ENCODE data around the gene VNN1. TPM values are rescaled to one million over a fixed set of nuclear protein-coding genes. Genes with fewer than 3 reads are reported as not detected.
A peak's percentile ranks its signal among the peaks of the same experiment; 100 is the strongest.

Gene VNN1
- total RNA-seq = 10.0 TPM
- long read RNA-seq, transcript VNN1-201 (7 exons, 3,106 nt) = major isoform, 5 of 8 reads
- long read RNA-seq, partial matches to known transcripts = 1 of 8 reads
- long read RNA-seq, other reads (novel, unspliced or antisense) = 2 of 8 reads

GRCh38 chr6:132713352-132714134 is at the start of gene VNN1:
TSS of gene VNN1 (minus strand) at chr6:132714055. CDS start at chr6:132714035, 20 bp downstream.
- no peak within 1 kb of the TSS for H3K4me3 ChIP-seq
- no peaks in the 10 kb centered on the region for H3K9me3 ChIP-seq
- TF ChIP-seq CTCF (IDR thresholded peaks at IDR 0.05) = no peak
- DNase-seq = no peak
- no peaks in the 10 kb centered on the region for H3K27me3 ChIP-seq (ENCODE audit: low read depth)
- H3K36me3 ChIP-seq = no peaks in the 10 kb centered on the region
- no peaks in the 10 kb centered on the region for H3K4me1 ChIP-seq
- H3K27ac ChIP-seq = peak within 1 kb of the TSS; percentile 68
- ATAC-seq = peak; percentile 65 to 83
- intact Hi-C loops (cut with DNase I) = no loop called here

GRCh38 chr6:132763269-132763668 is 49.4 kb upstream of the VNN1 start:
- Histone ChIP-seq H3K4me3 (no peak overlapping the region), H3K9me3 (no peaks in the 10 kb centered on the region), H3K27ac (no peak overlapping the region), H3K4me1 (peaks cover 19% of the 10 kb centered on the region), H3K36me3 (no peaks in the 10 kb centered on the region), H3K27me3 (ENCODE audit: low read depth) (no peaks in the 10 kb centered on the region)
- DNase-seq (no peak), ATAC-seq (peak; percentile 51 to 69)
- intact Hi-C loops (cut with DNase I) = loop anchor here (10.0 kb wide), 1 partner anchor 88 kb away; no protein-coding TSS in a partner anchor
- TF ChIP-seq CTCF (IDR thresholded peaks at IDR 0.05) = no peak

- no peaks in the 10 kb centered on the region for H3K27me3 ChIP-seq (ENCODE audit: low read depth)
- H3K9me3 ChIP-seq = no peaks in the 10 kb centered on the region
- peaks cover 19% of the 10 kb centered on the region for H3K4me1 ChIP-seq
- ATAC-seq (no peak), DNase-seq (no peak)
- TF ChIP-seq CTCF (IDR thresholded peaks at IDR 0.05) = no peak
- intact Hi-C loops (cut with DNase I) = loop anchor here (10.0 kb wide), 1 partner anchor 85 kb away; no protein-coding TSS in a partner anchor
- H3K36me3 ChIP-seq = no peaks in the 10 kb centered on the region
- H3K4me3 ChIP-seq = no peak overlapping the region
- no peak overlapping the region for H3K27ac ChIP-seq
Measured at GRCh38 chr6:132760256-132760655, 46.4 kb upstream of the VNN1 start.

GRCh38 chr6:132758689-132759088 is 44.8 kb upstream of the VNN1 start:
- H3K4me1 ChIP-seq = peaks cover 10% of the 10 kb centered on the region
- H3K9me3 ChIP-seq = no peaks in the 10 kb centered on the region
- no peak for ATAC-seq
- intact Hi-C loops (cut with DNase I) = no loop called here
- no peak overlapping the region for H3K4me3 ChIP-seq
- H3K27ac ChIP-seq = no peak overlapping the region
- DNase-seq = no peak
- no peaks in the 10 kb centered on the region for H3K36me3 ChIP-seq
- no peak for TF ChIP-seq CTCF (IDR thresholded peaks at IDR 0.05)
- H3K27me3 ChIP-seq (ENCODE audit: low read depth) = no peaks in the 10 kb centered on the region

DNA sequence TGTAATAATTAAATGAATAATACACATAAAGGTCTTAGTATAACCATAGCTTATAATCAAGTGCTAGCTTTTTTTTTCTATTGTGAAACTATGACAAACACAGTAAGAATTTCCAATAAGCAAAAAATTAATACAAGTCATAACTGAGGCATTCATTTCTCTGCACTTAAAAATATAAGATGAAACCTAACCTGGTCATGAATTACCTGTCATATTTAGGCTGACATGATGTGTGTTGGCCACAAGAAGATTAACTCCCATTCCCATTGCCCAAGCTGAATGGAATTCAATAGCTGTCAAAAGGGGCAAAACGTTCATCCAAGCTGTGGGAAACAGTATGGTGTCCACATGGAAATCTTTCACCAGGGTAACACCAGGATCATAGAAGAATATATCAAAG is 38.4 kb upstream of the VNN1 start:
- no peaks in the 10 kb centered on the region for H3K36me3 ChIP-seq
- TF ChIP-seq CTCF (IDR thresholded peaks at IDR 0.05) = no peak
- ATAC-seq (no peak), DNase-seq (no peak)
- peaks cover 3% of the 10 kb centered on the region for H3K4me1 ChIP-seq
- intact Hi-C loops (cut with DNase I) = no loop called here
- H3K27me3 ChIP-seq (ENCODE audit: low read depth) = no peaks in the 10 kb centered on the region
- no peaks in the 10 kb centered on the region for H3K9me3 ChIP-seq
- no peak overlapping the region for H3K27ac ChIP-seq
- no peak overlapping the region for H3K4me3 ChIP-seq
